CD14-positive monocyte (primary cell): ENCODE data around the gene ANO6. TPM values are rescaled to one million over a fixed set of nuclear protein-coding genes. Genes with fewer than 3 reads are reported as not detected.
A peak's percentile ranks its signal among the peaks of the same experiment; 100 is the strongest.

ENCODE experiments used
- DNase-seq, 3 donors: peaks; one replicate each; pipeline ENCODE4 v3.0.0-alpha.2; 2011 to 2022
- H2AFZ ChIP-seq: 2 replicates; pipeline ENCODE4 v1.6.0; 2012; ENCODE audit warnings: mild to moderate bottlenecking, low read depth, low read length, inconsistent platforms; ENCODE audit not compliant: insufficient read depth, poor library complexity, severe bottlenecking
- H3K27ac ChIP-seq, 2 donors: 1 replicate in 1 of 2; 2 replicates in 1 of 2; pipeline ENCODE4 v1.5.1; 2012 to 2013; ENCODE audit warnings: low read length in 2 of 2, control low read depth in 1 of 2, inconsistent platforms in 1 of 2, low read depth in 1 of 2, mild to moderate bottlenecking in 1 of 2
- H3K27me3 ChIP-seq, 2 donors: one replicate each; pipeline versions ENCODE4 v1.6.0 to v1.6.1; 2011 to 2013; ENCODE audit warnings: low read length in 2 of 2; ENCODE audit not compliant: control insufficient read depth in 2 of 2, insufficient read depth in 2 of 2
- H3K36me3 ChIP-seq, 2 donors: replicated peaks in 1 of 2; 1 replicate in 1 of 2; 2 replicates in 1 of 2; pipeline versions ENCODE4 v1.5.1 to v1.6.1; 2012 to 2013; ENCODE audit warnings: low read length in 2 of 2, control low read depth in 1 of 2, inconsistent platforms in 1 of 2, mild to moderate bottlenecking in 1 of 2; ENCODE audit not compliant: insufficient read depth in 2 of 2, control insufficient read depth in 1 of 2
- H3K4me1 ChIP-seq, 2 donors: 1 replicate in 1 of 2; 2 replicates in 1 of 2; pipeline versions ENCODE4 v1.5.1 to v1.6.1; 2012 to 2013; ENCODE audit warnings: low read length in 2 of 2, control low read depth in 1 of 2, inconsistent platforms in 1 of 2, mild to moderate bottlenecking in 1 of 2, moderate library complexity in 1 of 2; ENCODE audit not compliant: insufficient read depth in 2 of 2, control insufficient read depth in 1 of 2
- H3K4me2 ChIP-seq: replicated peaks from 2 replicates; pipeline ENCODE3; 2012; ENCODE audit warnings: low read length, moderate library complexity, mild to moderate bottlenecking; ENCODE audit not compliant: poor library complexity, severe bottlenecking; ENCODE audit errors: extremely low read depth
- H3K4me3 ChIP-seq, 3 experiments: fragments of 200-600 bp in 1 of 3; sonication (generic) in 1 of 3; replicated peaks in 1 of 3; 1 replicate in 2 of 3; 2 replicates in 1 of 3; pipeline ENCODE4 v1.5.1; 2011 to 2013; ENCODE audit warnings: low read length in 3 of 3, mild to moderate bottlenecking in 3 of 3, control low read depth in 2 of 3, low read depth in 2 of 3, inconsistent platforms in 1 of 3, moderate library complexity in 1 of 3
- H3K79me2 ChIP-seq: 2 replicates; pipeline ENCODE4 v1.6.0; 2012; ENCODE audit warnings: mild to moderate bottlenecking, control low read depth, inconsistent platforms, low read length, moderate library complexity; ENCODE audit not compliant: insufficient read depth
- H3K9ac ChIP-seq: 2 replicates; pipeline ENCODE4 v1.6.0; 2017; ENCODE audit warnings: low read length, mild to moderate bottlenecking; ENCODE audit not compliant: insufficient read depth, poor library complexity, severe bottlenecking
- H3K9me3 ChIP-seq, 2 donors: replicated peaks in 1 of 2; 1 replicate in 1 of 2; 2 replicates in 1 of 2; pipeline versions ENCODE4 v1.5.1 to v1.6.1; 2012 to 2013; ENCODE audit warnings: low read length in 2 of 2, control low read depth in 1 of 2; ENCODE audit not compliant: control insufficient read depth in 1 of 2, insufficient read depth in 1 of 2
- H4K20me1 ChIP-seq: 2 replicates; pipeline ENCODE4 v1.6.0; 2012; ENCODE audit warnings: mild to moderate bottlenecking, low read length, control low read depth, moderate library complexity; ENCODE audit not compliant: insufficient read depth
- H3K27ac Mint-ChIP-seq, 7 donors: one replicate each; pipeline ENCODE4 v1.8.0; 2020; ENCODE audit warnings: mild to moderate bottlenecking in 7 of 7, mixed read lengths in 7 of 7, moderate library complexity in 6 of 7, inconsistent platforms in 2 of 7
- H3K27me3 Mint-ChIP-seq, 3 donors: one replicate each; pipeline ENCODE4 v1.8.0; 2021 to 2022; ENCODE audit warnings: low read depth in 3 of 3, mild to moderate bottlenecking in 3 of 3, mixed read lengths in 3 of 3, moderate library complexity in 3 of 3, inconsistent platforms in 1 of 3
- H3K36me3 Mint-ChIP-seq, 2 donors: one replicate each; pipeline ENCODE4 v1.8.0; 2020; ENCODE audit warnings: mixed read lengths in 2 of 2, inconsistent platforms in 1 of 2, mild to moderate bottlenecking in 1 of 2
- H3K4me1 Mint-ChIP-seq: one replicate; pipeline ENCODE4 v1.8.0; 2020; ENCODE audit warnings: mild to moderate bottlenecking, mixed read lengths
- H3K4me3 Mint-ChIP-seq, 2 donors: one replicate each; pipeline ENCODE4 v1.8.0; 2020; ENCODE audit warnings: mild to moderate bottlenecking in 2 of 2, mixed read lengths in 2 of 2, moderate library complexity in 1 of 2
- H3K9me3 Mint-ChIP-seq, 7 donors: one replicate each; pipeline ENCODE4 v1.8.0; 2020 to 2022; ENCODE audit warnings: mixed read lengths in 7 of 7, mild to moderate bottlenecking in 6 of 7, moderate library complexity in 6 of 7, inconsistent platforms in 2 of 7
- WGBS: methylation state at CpG from one replicate; pipeline ENCODE4 v1.1.5; 2013; ENCODE audit warnings: missing lambda C conversion rate; ENCODE audit not compliant: insufficient coverage; 5-methylcytosine and 5-hydroxymethylcytosine counted together
- intact Hi-C, 2 donors: fragments of 100-400 bp; cut with micrococcal nuclease; formaldehyde crosslinking; loops; one replicate each; pipeline versions ENCODE4 v1.15.0 to v1.15.1; 2023
- polyA plus RNA-seq, 3 donors: library from polyadenylated mRNA; depleted of rRNA in 1 of 3; unstranded in 2 of 3; stranded (reverse) in 1 of 3; fragments of 300-500 nt in 2 of 3; fragments of >200 nt in 1 of 3; fragmentation: Illumina TruSeq in 2 of 3; gene quantifications; 1 replicate in 2 of 3; 2 replicates in 1 of 3; pipeline ENCODE4 v1.2.3, GENCODE V29; 2012 to 2021
- TF ChIP-seq, protein P1 (sequence below): fragments of 200-600 bp; IDR thresholded peaks from one replicate; pipeline ENCODE4 v1.8.0; 2022; ENCODE audit warnings: antibody characterized with exemption, mild to moderate bottlenecking

The ANO6 gene
- polyA plus RNA-seq, 3 donors: 20.2 to 48.7 (median 34.1) TPM

DNA sequence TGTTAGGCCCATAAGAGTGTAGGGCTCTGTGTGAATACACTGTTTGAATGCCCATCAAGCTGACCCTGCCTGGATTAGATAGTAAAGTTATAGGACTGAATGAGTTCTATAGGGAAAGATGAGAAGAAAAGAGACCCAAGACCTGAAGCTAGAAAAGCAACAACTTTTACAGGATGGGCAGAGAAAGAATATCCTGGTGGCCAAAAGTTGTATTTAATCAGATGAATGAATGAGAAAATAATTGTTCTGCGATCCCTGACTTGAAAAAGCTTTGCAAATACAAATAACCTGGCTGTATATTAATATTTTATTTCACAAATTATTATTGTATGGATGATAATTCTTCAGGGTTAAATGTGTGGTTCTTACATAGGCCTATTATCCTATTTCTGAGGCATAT is 2.8 kb upstream of the ANO6 start:
- no peak overlapping the region for H3K4me2 ChIP-seq
- H3K9ac ChIP-seq: no peak overlapping the region
- Mint-ChIP-seq H3K9me3 (no peaks in the 10 kb centered on the region), H3K36me3 (peaks cover 0 to 4% of the 10 kb centered on the region in 2 donors), H3K4me1 (peaks cover 42% of the 10 kb centered on the region), H3K27ac (no peak overlapping the region), H3K4me3 (no peak overlapping the region), H3K27me3 (peaks cover 0 to 8% (median 2%) of the 10 kb centered on the region in 3 donors)
- intact Hi-C loops: loop anchor here (10.0 kb wide), 2 partner anchors 48 to 512 kb away; partner anchors contain the start of gene ARID2 (in 1 of the 2)
- no peaks in the 10 kb centered on the region for H3K36me3 ChIP-seq
- peaks cover 18 to 31% of the 10 kb centered on the region in 2 donors for H3K4me1 ChIP-seq
- H4K20me1 ChIP-seq: peaks cover 11% of the 10 kb centered on the region
- no peaks in the 10 kb centered on the region for H3K27me3 ChIP-seq
- no peak overlapping the region for H2AFZ ChIP-seq
- peaks cover 42% of the 10 kb centered on the region for H3K79me2 ChIP-seq
- no peak for DNase-seq
- H3K4me3 ChIP-seq: no peak overlapping the region
- TF ChIP-seq, protein P1, sequence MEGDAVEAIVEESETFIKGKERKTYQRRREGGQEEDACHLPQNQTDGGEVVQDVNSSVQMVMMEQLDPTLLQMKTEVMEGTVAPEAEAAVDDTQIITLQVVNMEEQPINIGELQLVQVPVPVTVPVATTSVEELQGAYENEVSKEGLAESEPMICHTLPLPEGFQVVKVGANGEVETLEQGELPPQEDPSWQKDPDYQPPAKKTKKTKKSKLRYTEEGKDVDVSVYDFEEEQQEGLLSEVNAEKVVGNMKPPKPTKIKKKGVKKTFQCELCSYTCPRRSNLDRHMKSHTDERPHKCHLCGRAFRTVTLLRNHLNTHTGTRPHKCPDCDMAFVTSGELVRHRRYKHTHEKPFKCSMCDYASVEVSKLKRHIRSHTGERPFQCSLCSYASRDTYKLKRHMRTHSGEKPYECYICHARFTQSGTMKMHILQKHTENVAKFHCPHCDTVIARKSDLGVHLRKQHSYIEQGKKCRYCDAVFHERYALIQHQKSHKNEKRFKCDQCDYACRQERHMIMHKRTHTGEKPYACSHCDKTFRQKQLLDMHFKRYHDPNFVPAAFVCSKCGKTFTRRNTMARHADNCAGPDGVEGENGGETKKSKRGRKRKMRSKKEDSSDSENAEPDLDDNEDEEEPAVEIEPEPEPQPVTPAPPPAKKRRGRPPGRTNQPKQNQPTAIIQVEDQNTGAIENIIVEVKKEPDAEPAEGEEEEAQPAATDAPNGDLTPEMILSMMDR: no peak
- no peaks in the 10 kb centered on the region for H3K9me3 ChIP-seq
- WGBS: no CpG with 5 or more reads among the region's 1 CpG
- no peak overlapping the region for H3K27ac ChIP-seq

DNA sequence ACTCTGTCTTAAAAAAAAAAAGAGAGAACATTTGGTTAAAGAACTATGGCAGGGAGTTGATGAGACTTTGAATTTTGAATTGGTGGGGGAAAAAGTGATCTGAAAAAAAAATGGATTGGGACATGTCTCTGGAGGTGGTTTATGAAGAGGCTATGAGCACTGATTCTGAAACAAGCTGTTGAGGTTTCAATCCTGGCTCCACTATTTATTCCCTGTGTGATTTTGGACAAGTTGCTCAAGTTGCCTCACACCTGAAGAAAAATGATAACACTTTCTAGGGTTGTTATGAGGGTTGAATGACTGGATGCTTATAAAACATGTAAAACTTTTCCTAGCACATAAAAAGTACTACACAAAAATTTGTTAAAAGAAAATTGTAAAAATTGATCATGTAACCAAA is 1.8 kb upstream of the ANO6 start:
- Histone ChIP-seq H4K20me1 (peaks cover 21% of the 10 kb centered on the region), H3K4me2 (no peak overlapping the region), H3K27ac (no peak overlapping the region), H3K79me2 (peaks cover 48% of the 10 kb centered on the region), H3K4me1 (peaks cover 27 to 41% of the 10 kb centered on the region in 2 donors), H3K27me3 (no peaks in the 10 kb centered on the region), H2AFZ (no peak overlapping the region), H3K36me3 (no peaks in the 10 kb centered on the region), H3K9ac (no peak overlapping the region), H3K4me3 (no peak overlapping the region), H3K9me3 (no peaks in the 10 kb centered on the region)
- peaks cover 51% of the 10 kb centered on the region for H3K4me1 Mint-ChIP-seq
- peaks cover 0 to 4% of the 10 kb centered on the region in 2 donors for H3K36me3 Mint-ChIP-seq
- TF ChIP-seq, protein P1: no peak
- H3K4me3 Mint-ChIP-seq: no peak overlapping the region
- H3K9me3 Mint-ChIP-seq: no peaks in the 10 kb centered on the region
- intact Hi-C loops: loop anchor here (10.0 kb wide), 2 partner anchors 49 to 511 kb away; partner anchors contain the start of gene ARID2 (in 1 of the 2)
- H3K27me3 Mint-ChIP-seq: peaks cover 0 to 8% (median 2%) of the 10 kb centered on the region in 3 donors
- no peak for DNase-seq
- peak overlapping the region in 2 of 7 donors; percentile 13 to 70 for H3K27ac Mint-ChIP-seq
